GM06990 (cell line): ENCODE data around the gene UBE2M.

Experiments
- DNase-seq: peaks from one replicate; pipeline ENCODE4 v3.0.0-alpha.2; 2011; ENCODE audit not compliant: insufficient read length; ENCODE audit errors: extremely low read depth
- H3K27me3 ChIP-seq: replicated peaks from 2 replicates; pipeline ENCODE4 v1.6.0; 2011; ENCODE audit warnings: low read length; ENCODE audit not compliant: control insufficient read depth, insufficient read depth
- H3K36me3 ChIP-seq: 2 replicates; pipeline ENCODE4 v1.5.1; 2011; ENCODE audit warnings: low read length; ENCODE audit not compliant: control insufficient read depth, insufficient read depth
- H3K4me3 ChIP-seq: replicated peaks from 2 replicates; pipeline ENCODE4 v1.5.1; 2011; ENCODE audit warnings: low read depth, mild to moderate bottlenecking, control low read depth, low read length
- TF ChIP-seq, protein P1 (sequence below): IDR thresholded peaks from 2 replicates; pipeline ENCODE4 v1.5.1; 2011; ENCODE audit warnings: low read length, control low read depth, mild to moderate bottlenecking, inconsistent platforms; ENCODE audit not compliant: insufficient read depth, poor library complexity, severe bottlenecking

UBE2M gene

GRCh38 chr19:58551577-58552471 lies 6.6 kb downstream of the UBE2M start:
- Histone ChIP-seq H3K27me3 (no peaks in the 10 kb centered on the region), H3K4me3 (no peak overlapping the region), H3K36me3 (peaks cover 53% of the 10 kb centered on the region)
- TF ChIP-seq, protein P1, sequence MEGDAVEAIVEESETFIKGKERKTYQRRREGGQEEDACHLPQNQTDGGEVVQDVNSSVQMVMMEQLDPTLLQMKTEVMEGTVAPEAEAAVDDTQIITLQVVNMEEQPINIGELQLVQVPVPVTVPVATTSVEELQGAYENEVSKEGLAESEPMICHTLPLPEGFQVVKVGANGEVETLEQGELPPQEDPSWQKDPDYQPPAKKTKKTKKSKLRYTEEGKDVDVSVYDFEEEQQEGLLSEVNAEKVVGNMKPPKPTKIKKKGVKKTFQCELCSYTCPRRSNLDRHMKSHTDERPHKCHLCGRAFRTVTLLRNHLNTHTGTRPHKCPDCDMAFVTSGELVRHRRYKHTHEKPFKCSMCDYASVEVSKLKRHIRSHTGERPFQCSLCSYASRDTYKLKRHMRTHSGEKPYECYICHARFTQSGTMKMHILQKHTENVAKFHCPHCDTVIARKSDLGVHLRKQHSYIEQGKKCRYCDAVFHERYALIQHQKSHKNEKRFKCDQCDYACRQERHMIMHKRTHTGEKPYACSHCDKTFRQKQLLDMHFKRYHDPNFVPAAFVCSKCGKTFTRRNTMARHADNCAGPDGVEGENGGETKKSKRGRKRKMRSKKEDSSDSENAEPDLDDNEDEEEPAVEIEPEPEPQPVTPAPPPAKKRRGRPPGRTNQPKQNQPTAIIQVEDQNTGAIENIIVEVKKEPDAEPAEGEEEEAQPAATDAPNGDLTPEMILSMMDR, result no peak
- no peak for DNase-seq

GRCh38 chr19:58551123-58551497 lies 7.3 kb downstream of the UBE2M start:
- Histone ChIP-seq H3K4me3 (no peak overlapping the region), H3K36me3 (peaks cover 53% of the 10 kb centered on the region), H3K27me3 (no peaks in the 10 kb centered on the region)
- no peak for DNase-seq
- TF ChIP-seq, protein P1, result no peak

DNA sequence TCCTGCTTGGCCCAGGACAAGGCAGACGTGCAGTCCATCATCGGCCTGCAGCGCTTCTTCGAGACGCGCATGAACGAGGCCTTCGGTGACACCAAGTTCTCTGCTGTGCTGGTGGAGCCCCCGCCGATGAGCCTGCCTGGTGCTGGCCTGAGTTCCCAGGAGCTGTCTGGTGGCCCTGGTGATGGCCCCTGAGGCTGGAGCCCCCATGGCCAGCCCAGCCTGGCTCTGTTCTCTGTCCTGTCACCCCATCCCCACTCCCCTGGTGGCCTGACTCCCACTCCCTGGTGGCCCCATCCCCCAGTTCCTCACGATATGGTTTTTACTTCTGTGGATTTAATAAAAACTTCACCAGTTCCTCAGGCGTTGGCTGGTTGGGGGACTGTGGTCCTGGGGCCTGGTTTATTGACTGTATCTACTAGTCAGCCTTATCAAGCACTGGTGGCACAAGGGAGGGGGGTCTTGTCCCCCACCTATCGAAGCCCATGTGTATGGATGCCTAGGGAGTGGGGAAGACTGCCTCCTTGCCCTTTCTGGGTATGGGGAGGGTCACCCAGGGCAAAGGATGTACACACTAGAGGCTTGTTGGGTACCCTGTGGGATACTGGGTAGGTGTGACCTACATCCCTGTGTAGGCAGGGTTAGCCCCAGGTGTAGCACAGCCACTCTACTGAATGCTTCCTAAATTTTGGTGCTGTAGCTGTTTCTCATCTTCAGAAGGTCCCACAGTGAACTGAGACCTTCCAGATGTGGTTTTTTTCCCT lies 7.9 kb downstream of the UBE2M start:
- DNase-seq, result no peak
- TF ChIP-seq, protein P1, result no peak
- Histone ChIP-seq H3K27me3 (no peaks in the 10 kb centered on the region), H3K36me3 (peaks cover 55% of the 10 kb centered on the region), H3K4me3 (no peak overlapping the region)

DNA sequence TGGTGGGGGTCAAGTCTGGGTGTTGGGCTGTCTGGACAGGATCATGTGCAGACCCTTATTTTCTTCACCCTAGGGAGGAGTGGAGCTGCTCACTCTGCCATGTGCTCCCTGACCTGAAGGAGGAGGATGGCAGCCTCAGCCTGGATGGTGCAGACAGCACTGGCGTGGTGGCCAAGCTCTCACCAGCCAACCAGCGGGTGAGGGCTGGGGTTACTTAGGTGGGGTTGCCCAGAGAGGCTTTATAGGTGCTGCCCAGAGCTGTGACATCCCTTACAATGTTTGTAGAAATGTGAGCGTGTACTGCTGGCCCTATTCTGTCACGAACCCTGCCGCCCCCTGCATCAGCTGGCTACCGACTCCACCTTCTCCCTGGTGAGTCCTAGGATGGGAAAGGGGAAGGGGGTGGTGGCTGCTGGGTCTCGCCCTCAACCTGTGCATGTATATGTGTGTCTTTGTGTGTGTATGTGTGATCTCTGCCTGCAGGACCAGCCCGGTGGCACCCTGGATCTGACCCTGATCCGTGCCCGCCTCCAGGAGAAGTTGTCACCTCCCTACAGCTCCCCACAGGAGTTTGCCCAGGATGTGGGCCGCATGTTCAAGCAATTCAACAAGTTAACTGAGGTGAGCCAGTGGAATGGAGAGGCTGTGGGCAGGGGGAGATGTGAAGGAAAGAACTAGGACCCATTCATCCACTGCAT lies 8.6 kb downstream of the UBE2M start:
- Histone ChIP-seq H3K36me3 (peaks cover 56% of the 10 kb centered on the region), H3K4me3 (no peak overlapping the region), H3K27me3 (no peaks in the 10 kb centered on the region)
- DNase-seq, result no peak
- TF ChIP-seq, protein P1, result no peak

GRCh38 chr19:58548859-58549663 lies 9.3 kb downstream of the UBE2M start:
- DNase-seq, result no peak
- Histone ChIP-seq H3K27me3 (no peaks in the 10 kb centered on the region), H3K36me3 (peaks cover 56% of the 10 kb centered on the region), H3K4me3 (no peak overlapping the region)
- TF ChIP-seq, protein P1, result no peak
